H1 (cell line): ENCODE measurements around the gene VHLL. TPM values are rescaled to one million over a fixed set of nuclear protein-coding genes. Genes with fewer than 3 reads are reported as not detected.

ENCODE experiments used
- CTCF ChIA-PET: fragments of 300-600 bp; sonication (Branson Sonifier 250); formaldehyde crosslinking; loops from one replicate; lab custom pipeline; 2021; ENCODE audit not compliant: partially characterized antibody; lab: Charles Lee
- POLR2A ChIA-PET: fragments of 300-600 bp; sonication (Branson Sonifier 250); formaldehyde crosslinking; loops from one replicate; lab custom pipeline; 2021; ENCODE audit warnings: inconsistent platforms; ENCODE audit not compliant: partially characterized antibody; lab: Charles Lee
- DNase-seq, 2 experiments: peaks; one replicate each; pipeline versions ENCODE4 v3.0.0 to v3.0.0-alpha.2; 2010 to 2022; ENCODE audit warnings: low spot score in 2 of 2, low read depth in 1 of 2, mixed read lengths in 1 of 2
- FAIRE-seq: peaks from 2 replicates; lab custom pipeline; 2011; peaks lifted over from hg19 to GRCh38; lab: Jason Lieb, UNC
- H2AFZ ChIP-seq: 2 replicates; pipeline ENCODE4 v1.8.1; 2012; ENCODE audit warnings: low read length, inconsistent platforms
- H2AK5ac ChIP-seq: 2 replicates; pipeline ENCODE4 v1.6.1; 2013; ENCODE audit warnings: low read depth, low read length
- H2BK120ac ChIP-seq: replicated peaks from 2 replicates; pipeline ENCODE3; 2013; ENCODE audit warnings: low read depth, low read length, inconsistent platforms
- H2BK12ac ChIP-seq: 2 replicates; pipeline ENCODE4 v1.6.1; 2013; ENCODE audit warnings: low read depth, low read length
- H2BK15ac ChIP-seq: 2 replicates; pipeline ENCODE4 v1.6.1; 2013; ENCODE audit warnings: low read length
- H2BK20ac ChIP-seq: 2 replicates; pipeline ENCODE4 v1.6.1; 2013; ENCODE audit warnings: low read length
- H2BK5ac ChIP-seq: 2 replicates; pipeline ENCODE4 v1.6.1; 2013; ENCODE audit warnings: low read depth, low read length
- H3K14ac ChIP-seq: 2 replicates; pipeline ENCODE4 v1.6.1; 2013; ENCODE audit warnings: inconsistent platforms; ENCODE audit not compliant: insufficient read length
- H3K18ac ChIP-seq: 2 replicates; pipeline ENCODE4 v1.6.1; 2013; ENCODE audit warnings: low read length; ENCODE audit errors: extremely low read depth
- H3K23ac ChIP-seq: 2 replicates; pipeline ENCODE4 v1.6.1; 2013; ENCODE audit warnings: inconsistent platforms; ENCODE audit not compliant: insufficient read length
- H3K23me2 ChIP-seq: 2 replicates; pipeline ENCODE4 v1.6.1; 2013; ENCODE audit warnings: low read depth, low read length
- H3K27ac ChIP-seq: 2 replicates; pipeline ENCODE4 v1.6.1; 2011; ENCODE audit warnings: low read depth, low read length, inconsistent platforms
- H3K27me3 ChIP-seq, 4 experiments: replicated peaks in 1 of 4; 1 replicate in 1 of 4; 2 replicates in 3 of 4; pipeline versions ENCODE4 v1.6.1 to v1.8.1; 2011 to 2013; ENCODE audit warnings: low read length in 3 of 4, mild to moderate bottlenecking in 3 of 4, inconsistent platforms in 2 of 4, mixed read lengths in 2 of 4, moderate library complexity in 1 of 4; ENCODE audit not compliant: control insufficient read depth in 3 of 4, insufficient read depth in 3 of 4; ENCODE audit errors: extremely low read depth in 1 of 4
- H3K36me3 ChIP-seq, 4 experiments: 2 replicates each; pipeline versions ENCODE4 v1.6.1 to v1.8.1; 2011 to 2013; ENCODE audit warnings: mild to moderate bottlenecking in 4 of 4, low read length in 3 of 4, moderate library complexity in 2 of 4, control low read depth in 1 of 4, inconsistent platforms in 1 of 4; ENCODE audit not compliant: insufficient read depth in 4 of 4, control insufficient read depth in 2 of 4
- H3K4ac ChIP-seq: replicated peaks from 2 replicates; pipeline ENCODE3; 2013; ENCODE audit warnings: low read length, low read depth, mixed read lengths, inconsistent platforms; ENCODE audit not compliant: insufficient read length
- H3K4me1 ChIP-seq, 4 experiments: replicated peaks in 1 of 4; 1 replicate in 1 of 4; 2 replicates in 3 of 4; pipeline versions ENCODE4 v1.6.1 to v1.8.1; 2011 to 2013; ENCODE audit warnings: low read length in 3 of 4, inconsistent platforms in 2 of 4, mixed read lengths in 1 of 4; ENCODE audit not compliant: insufficient read depth in 4 of 4, control insufficient read depth in 3 of 4
- H3K4me2 ChIP-seq, 2 experiments: 2 replicates each; pipeline versions ENCODE4 v1.6.1 to v1.8.1; 2011 to 2013; ENCODE audit warnings: low read depth in 2 of 2, low read length in 2 of 2, control low read depth in 1 of 2, inconsistent platforms in 1 of 2, mild to moderate bottlenecking in 1 of 2; ENCODE audit not compliant: insufficient read depth in 1 of 2
- H3K4me3 ChIP-seq, 4 experiments: fragments of 200-600, 300-600 bp in 1 of 4; sonication (generic), shearing (Covaris generic), sonication (Bioruptor Twin) in 1 of 4; 2 replicates each; pipeline versions ENCODE4 v1.5.1 to v1.8.1; 2011 to 2016; ENCODE audit warnings: low read length in 4 of 4, low read depth in 3 of 4, control low read depth in 2 of 4, inconsistent platforms in 2 of 4, mild to moderate bottlenecking in 2 of 4, mixed read lengths in 1 of 4, moderate library complexity in 1 of 4; ENCODE audit not compliant: insufficient read depth in 2 of 4; ENCODE audit errors: extremely low read depth in 1 of 4
- H3K56ac ChIP-seq: replicated peaks from 2 replicates; pipeline ENCODE3; 2013; ENCODE audit warnings: low read depth, mild to moderate bottlenecking, mixed read lengths, low read length, inconsistent platforms; ENCODE audit not compliant: insufficient read length
- H3K79me1 ChIP-seq: 2 replicates; pipeline ENCODE4 v1.6.1; 2013; ENCODE audit warnings: low read depth, low read length, control low read depth
- H3K79me2 ChIP-seq, 2 experiments: 2 replicates each; pipeline versions ENCODE4 v1.6.1 to v1.8.1; 2012 to 2013; ENCODE audit warnings: low read length in 2 of 2, mild to moderate bottlenecking in 2 of 2, inconsistent platforms in 1 of 2; ENCODE audit not compliant: insufficient read depth in 2 of 2, control insufficient read depth in 1 of 2
- H3K9ac ChIP-seq, 4 experiments: replicated peaks in 1 of 4; 1 replicate in 1 of 4; 2 replicates in 3 of 4; pipeline versions ENCODE4 v1.6.1 to v1.8.1; 2011 to 2013; ENCODE audit warnings: low read depth in 3 of 4, low read length in 3 of 4, control low read depth in 2 of 4, mild to moderate bottlenecking in 2 of 4, moderate library complexity in 2 of 4, inconsistent platforms in 1 of 4; ENCODE audit errors: extremely low read depth in 1 of 4
- H3K9me3 ChIP-seq, 2 experiments: 2 replicates each; pipeline versions ENCODE4 v1.6.1 to v1.8.1; 2012 to 2013; ENCODE audit warnings: mild to moderate bottlenecking in 2 of 2, moderate library complexity in 2 of 2, control low read depth in 1 of 2, inconsistent platforms in 1 of 2, low read depth in 1 of 2, low read length in 1 of 2, mixed read lengths in 1 of 2; ENCODE audit not compliant: insufficient read depth in 2 of 2
- H4K20me1 ChIP-seq, 2 experiments: replicated peaks in 1 of 2; 2 replicates each; pipeline versions ENCODE3 to v1.8.1; 2011 to 2013; ENCODE audit warnings: inconsistent platforms in 2 of 2, low read length in 2 of 2, mild to moderate bottlenecking in 1 of 2; ENCODE audit not compliant: insufficient read depth in 2 of 2, control insufficient read depth in 1 of 2
- H4K5ac ChIP-seq: 2 replicates; pipeline ENCODE4 v1.6.1; 2013; ENCODE audit warnings: low read length, low read depth, mixed read lengths, inconsistent platforms; ENCODE audit not compliant: insufficient read length
- H4K8ac ChIP-seq: 2 replicates; pipeline ENCODE4 v1.8.0; 2013; ENCODE audit warnings: mild to moderate bottlenecking, moderate library complexity, low read length, inconsistent platforms; ENCODE audit not compliant: insufficient read depth; ENCODE audit errors: extremely low read depth
- H4K91ac ChIP-seq: replicated peaks from 2 replicates; pipeline ENCODE3; 2013; ENCODE audit warnings: low read length, mixed read lengths, inconsistent platforms; ENCODE audit not compliant: insufficient read length
- ASH2L ChIP-seq: fragments of 200-600, 300-600 bp; sonication (generic); IDR thresholded peaks from one replicate; pipeline ENCODE4 v1.7.1; 2017; ENCODE audit warnings: low read length
- HDAC2 ChIP-seq, 2 experiments: fragments of 300-600 bp in 1 of 2; sonication (generic) in 1 of 2; IDR thresholded peaks; 2 replicates each; pipeline ENCODE4 v1.6.1; 2011 to 2012; ENCODE audit warnings: low read depth in 2 of 2, low read length in 2 of 2, mild to moderate bottlenecking in 2 of 2, moderate library complexity in 2 of 2, borderline replicate concordance in 1 of 2, inconsistent platforms in 1 of 2
- JUN ChIP-seq: IDR thresholded peaks from 2 replicates; pipeline ENCODE4 v1.6.1; 2011; ENCODE audit warnings: low read depth, mild to moderate bottlenecking, improper control_type of control experiment, low read length
- POLR2AphosphoS5 ChIP-seq: IDR thresholded peaks from 2 replicates; pipeline ENCODE4 v1.6.1; 2011; ENCODE audit warnings: low read depth, low read length
- RFX5 ChIP-seq: IDR thresholded peaks from 2 replicates; pipeline ENCODE4 v1.6.1; 2011; ENCODE audit warnings: low read depth, low read length, improper control_type of control experiment, borderline replicate concordance
- SP4 ChIP-seq: IDR thresholded peaks from 2 replicates; pipeline ENCODE4 v1.6.1; 2012; ENCODE audit warnings: low read length, inconsistent platforms
- SRF ChIP-seq: IDR thresholded peaks from 2 replicates; pipeline ENCODE4 v1.6.1; 2011; ENCODE audit warnings: mild to moderate bottlenecking, low read depth, low read length, moderate library complexity
- TBP ChIP-seq: IDR thresholded peaks from 2 replicates; pipeline ENCODE4 v1.6.1; 2011; ENCODE audit warnings: low read depth, low read length, improper control_type of control experiment
- ZNF274 ChIP-seq: IDR thresholded peaks from 2 replicates; pipeline ENCODE4 v1.7.0; 2012; ENCODE audit warnings: low read length, borderline replicate concordance; ENCODE audit errors: extremely low read depth
- WGBS, 2 experiments: shearing (Covaris generic) in 1 of 2; methylation state at CpG; one replicate each; pipeline versions ENCODE4 v1.1.6 to v1.1.7; 2013 to 2015; ENCODE audit warnings: low lambda C conversion rate in 2 of 2, mixed read lengths in 2 of 2, inconsistent platforms in 1 of 2, low coverage in 1 of 2, missing lambda C conversion rate in 1 of 2; ENCODE audit not compliant: insufficient replicate concordance in 2 of 2, insufficient coverage in 1 of 2, insufficient read length in 1 of 2; ENCODE audit errors: extremely low coverage in 1 of 2, missing lambda C conversion rate in 1 of 2; 5-methylcytosine and 5-hydroxymethylcytosine counted together
- polyA plus RNA-seq, 7 experiments: library from polyadenylated mRNA; depleted of rRNA in 3 of 7; stranded (reverse) in 5 of 7; unstranded in 2 of 7; fragments of >200 nt in 5 of 7; fragments of 200-250 nt in 2 of 7; gene quantifications; 1 replicate in 5 of 7; 2 replicates in 1 of 7; 4 replicates in 1 of 7; pipeline versions ENCODE4 v1.2.1 to v1.2.3, GENCODE V29; 2011 to 2013; ENCODE audit warnings: missing spikeins in 2 of 7, mixed read lengths in 2 of 7
- total RNA-seq: library from RNA; stranded (reverse); fragmentation: NEBNext Ultra II Directional; extraction: Animal tissue kit (Norgen Biotek cat#: 25700); gene quantifications from 2 replicates; pipeline ENCODE4 v1.2.1, GENCODE V29; 2021

VHLL gene
- total and polyA plus RNA-seq, 2 of the 8 experiments (the other 6 are each of a cell fraction or from before 2014, with no cell fraction given) = not detected

- DNase-seq (no peak), FAIRE-seq (no peak)
- WGBS, 2 experiments = 94% methylated on average over 7 of the region's 7 CpGs; no CpG with 5 or more reads in 1 of the 2 experiments
- peaks cover 0 to 10% (median 3%) of the 10 kb centered on the region in 4 experiments; a peak in 2 of 7 replicates for H3K4me1 ChIP-seq
- no peak within 1 kb of the TSS; the same call in 1 of the 2 replicates for H2AK5ac ChIP-seq
- peak within 1 kb of the TSS; percentile 88 to 97 (median 96) for H3K9ac ChIP-seq
- peaks cover 10% of the 10 kb centered on the region for H3K79me1 ChIP-seq
- H4K8ac ChIP-seq = peak within 1 kb of the TSS; percentile 7; the same call in 1 of the 2 replicates
- peak within 1 kb of the TSS; percentile 78 to 92 for H3K4me2 ChIP-seq
- ChIA-PET CTCF (interaction anchor here (1.0 to 1.5 kb wide), 3 partner anchors 38 to 344 kb away, joined by 3 to 5 read pairs (median 3); no protein-coding TSS in a partner anchor), POLR2A (interaction anchor here (0.9 to 17.4 kb wide), 10 partner anchors 17 to 1077 kb away, joined by 3 to 221 read pairs (median 4); partner anchors contain the start of genes BGLAP, CCT3, GLMP and PAQR6)
- no peaks in the 10 kb centered on the region for H3K9me3 ChIP-seq
- H3K23ac ChIP-seq = no peak within 1 kb of the TSS
- H2BK120ac ChIP-seq = no peak within 1 kb of the TSS
- H3K14ac ChIP-seq = no peak within 1 kb of the TSS
- H2AFZ ChIP-seq = peak within 1 kb of the TSS; percentile 45
- H3K79me2 ChIP-seq = peaks cover 23 to 31% of the 10 kb centered on the region in 2 experiments
- H3K36me3 ChIP-seq = peaks cover 0 to 10% (median 1%) of the 10 kb centered on the region in 4 experiments; a peak in 3 of 8 replicates
- no peaks in the 10 kb centered on the region for H3K27me3 ChIP-seq
- no peak within 1 kb of the TSS for H2BK12ac ChIP-seq
- no peak within 1 kb of the TSS for H3K56ac ChIP-seq
- H3K23me2 ChIP-seq = peaks cover 13% of the 10 kb centered on the region
- peaks cover 0 to 11% of the 10 kb centered on the region in 2 experiments for H4K20me1 ChIP-seq
- peak within 1 kb of the TSS; percentile 74 to 93 (median 85); a peak in 7 of 8 replicates for H3K4me3 ChIP-seq
- H4K5ac ChIP-seq = no peak within 1 kb of the TSS
- no peak within 1 kb of the TSS for H2BK20ac ChIP-seq
- no peak within 1 kb of the TSS for H3K18ac ChIP-seq
- H2BK15ac ChIP-seq = no peak within 1 kb of the TSS; the same call in 1 of the 2 replicates
- peak within 1 kb of the TSS; percentile 12; the same call in 1 of the 2 replicates for H2BK5ac ChIP-seq
- no peak within 1 kb of the TSS for H3K4ac ChIP-seq
- H4K91ac ChIP-seq = peak within 1 kb of the TSS; percentile 20
- H3K27ac ChIP-seq = peak within 1 kb of the TSS; percentile 78
- TF ChIP-seq TBP (no peak), HDAC2 (IDR thresholded peaks at IDR 0.05; ENCODE audit: borderline replicate concordance in 1 of 2, low read depth in 2 of 2, low read length in 2 of 2) (no peak), ZNF274 (no peak), SP4 (no peak), JUN (no peak), SRF (no peak), POLR2AphosphoS5 (no peak), ASH2L (no peak), RFX5 (no peak)
Observed at GRCh38 chr1:156284112-156284511, 15.0 kb downstream of the VHLL start, which contains the start of gene TMEM79. TSS of gene TMEM79 (plus strand) at chr1:156284325. CDS start at chr1:156285227, 902 bp downstream.
